Parathyroid adenoma (tissue), 2 donors: ENCODE results near the gene SLC25A48.

Experiments
- H2AFZ ChIP-seq: fragments of 300-600 bp; sonication (generic); one replicate; pipeline ENCODE4 v1.7.0; 2017; ENCODE audit warnings: antibody characterized with exemption, mild to moderate bottlenecking
- H3K27ac ChIP-seq: fragments of 300-600 bp; sonication (generic); one replicate; pipeline ENCODE4 v1.7.0; 2017
- H3K27me3 ChIP-seq: fragments of 300-600 bp; sonication (generic); one replicate; pipeline ENCODE4 v1.7.0; 2017; ENCODE audit warnings: low read length; ENCODE audit not compliant: control insufficient read depth, insufficient read depth
- H3K36me3 ChIP-seq: fragments of 300-600 bp; sonication (generic); one replicate; pipeline ENCODE4 v1.7.0; 2017; ENCODE audit warnings: low read length; ENCODE audit not compliant: control insufficient read depth, insufficient read depth
- H3K4me1 ChIP-seq: fragments of 300-600 bp; sonication (generic); one replicate; pipeline ENCODE4 v1.7.0; 2017; ENCODE audit warnings: control low read depth
- H3K4me2 ChIP-seq: fragments of 300-600 bp; sonication (generic); one replicate; pipeline ENCODE4 v1.7.0; 2017; ENCODE audit warnings: low read length
- H3K4me3 ChIP-seq: fragments of 300-600 bp; sonication (generic); one replicate; pipeline ENCODE4 v1.7.0; 2017; ENCODE audit warnings: low read depth, low read length
- H3K79me2 ChIP-seq: fragments of 300-600 bp; sonication (generic); one replicate; pipeline ENCODE4 v1.7.0; 2017; ENCODE audit warnings: control low read depth
- H3K9ac ChIP-seq: fragments of 300-600 bp; sonication (generic); one replicate; pipeline ENCODE4 v1.7.0; 2017; ENCODE audit warnings: mild to moderate bottlenecking
- H3K9me3 ChIP-seq: fragments of 300-600 bp; sonication (generic); one replicate; pipeline ENCODE4 v1.7.0; 2017; ENCODE audit warnings: low read length; ENCODE audit not compliant: control insufficient read depth
- CTCF ChIP-seq: fragments of 300-600 bp; sonication (generic); IDR thresholded peaks from one replicate; pipeline ENCODE4 v1.7.0; 2017; ENCODE audit warnings: antibody characterized with exemption, mild to moderate bottlenecking
- donor health status: primary hyperparathyroidism.

Gene SLC25A48

GRCh38 chr5:135887447-135887864 is 53.0 kb downstream of the SLC25A48 start:
- no peaks in the 10 kb centered on the region for H3K4me1 ChIP-seq
- H3K27me3 ChIP-seq = no peaks in the 10 kb centered on the region
- H3K9ac ChIP-seq = no peak overlapping the region
- H2AFZ ChIP-seq = no peak overlapping the region
- H3K9me3 ChIP-seq = no peaks in the 10 kb centered on the region
- H3K79me2 ChIP-seq = no peaks in the 10 kb centered on the region
- H3K4me3 ChIP-seq = no peak overlapping the region
- TF ChIP-seq CTCF = peak; percentile 70
- no peak overlapping the region for H3K27ac ChIP-seq
- no peak overlapping the region for H3K4me2 ChIP-seq
- no peaks in the 10 kb centered on the region for H3K36me3 ChIP-seq

DNA sequence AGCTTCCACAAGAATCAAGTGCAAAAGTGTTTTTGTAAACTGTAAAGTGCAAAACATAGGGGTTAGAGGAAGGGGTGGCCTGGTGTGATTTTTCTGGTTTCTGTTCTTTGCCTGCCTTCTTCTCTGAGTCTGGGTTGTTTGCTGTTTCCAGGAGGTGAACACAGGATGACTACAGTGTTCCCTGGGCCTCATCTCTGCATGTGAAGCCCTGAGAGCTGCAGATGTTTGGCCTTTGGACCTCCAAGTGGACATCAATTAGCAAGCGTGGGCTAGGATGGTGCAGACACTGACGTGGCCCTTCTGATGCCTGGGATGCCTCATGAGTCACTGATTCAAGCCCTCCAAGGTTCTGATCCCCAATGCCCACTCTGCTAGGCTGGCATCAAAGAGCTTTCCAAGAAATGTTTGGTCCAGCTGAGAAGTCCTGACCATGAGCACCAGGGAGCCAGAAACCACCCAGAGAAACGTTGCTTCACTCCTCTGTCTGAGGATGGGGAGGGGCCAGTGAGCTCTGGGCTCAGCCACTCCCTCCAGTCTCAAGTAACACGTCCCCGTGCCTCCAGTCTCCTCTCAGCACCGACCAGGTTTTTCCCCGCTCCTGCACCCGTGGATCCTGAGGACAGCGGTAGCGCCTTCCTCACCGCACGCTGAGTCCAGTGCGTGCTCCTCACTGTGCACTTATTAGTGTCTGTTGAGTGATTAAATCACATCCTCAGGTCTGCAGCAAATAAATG is 53.6 kb downstream of the SLC25A48 start:
- no peaks in the 10 kb centered on the region for H3K4me1 ChIP-seq
- H3K9ac ChIP-seq = no peak overlapping the region
- no peak overlapping the region for H3K4me2 ChIP-seq
- H2AFZ ChIP-seq = peak overlapping the region; percentile 20
- no peak for TF ChIP-seq CTCF
- H3K4me3 ChIP-seq = no peak overlapping the region
- no peak overlapping the region for H3K27ac ChIP-seq
- H3K9me3 ChIP-seq = no peaks in the 10 kb centered on the region
- H3K79me2 ChIP-seq = no peaks in the 10 kb centered on the region
- H3K27me3 ChIP-seq = no peaks in the 10 kb centered on the region
- H3K36me3 ChIP-seq = no peaks in the 10 kb centered on the region

GRCh38 chr5:135890296-135890695 is 55.8 kb downstream of the SLC25A48 start:
- Histone ChIP-seq H3K4me2 (no peak overlapping the region), H3K9me3 (no peaks in the 10 kb centered on the region), H3K27me3 (no peaks in the 10 kb centered on the region), H3K36me3 (no peaks in the 10 kb centered on the region), H3K4me1 (no peaks in the 10 kb centered on the region), H2AFZ (no peak overlapping the region), H3K4me3 (no peak overlapping the region), H3K79me2 (no peaks in the 10 kb centered on the region), H3K27ac (no peak overlapping the region), H3K9ac (no peak overlapping the region)
- no peak for TF ChIP-seq CTCF

- Histone ChIP-seq H3K36me3 (no peaks in the 10 kb centered on the region), H3K4me3 (no peak overlapping the region), H3K27me3 (no peaks in the 10 kb centered on the region), H2AFZ (no peak overlapping the region), H3K27ac (no peak overlapping the region), H3K4me1 (no peaks in the 10 kb centered on the region), H3K9me3 (no peaks in the 10 kb centered on the region), H3K4me2 (no peak overlapping the region), H3K79me2 (no peaks in the 10 kb centered on the region), H3K9ac (no peak overlapping the region)
- no peak for TF ChIP-seq CTCF
These were observed 56.4 kb downstream of the SLC25A48 start for GRCh38 chr5:135890867-135891266.

- H3K4me1 ChIP-seq = no peaks in the 10 kb centered on the region
- no peak overlapping the region for H3K9ac ChIP-seq
- no peaks in the 10 kb centered on the region for H3K79me2 ChIP-seq
- H3K36me3 ChIP-seq = no peaks in the 10 kb centered on the region
- H3K27ac ChIP-seq = no peak overlapping the region
- H2AFZ ChIP-seq = no peak overlapping the region
- H3K9me3 ChIP-seq = no peaks in the 10 kb centered on the region
- TF ChIP-seq CTCF = no peak
- H3K4me3 ChIP-seq = no peak overlapping the region
- H3K4me2 ChIP-seq = no peak overlapping the region
- no peaks in the 10 kb centered on the region for H3K27me3 ChIP-seq
These were observed 56.8 kb downstream of the SLC25A48 start for GRCh38 chr5:135891268-135891667.
